Measurements from ENCODE around the gene LDB3.

LDB3 gene

GRCh38 chr10:86705139-86705538 lies 36.8 kb downstream of the LDB3 start:
- in situ Hi-C loops (cut with MboI; ENCODE audit: low sequenced_read_pairs), result no loop called here

- in situ Hi-C loops (cut with MboI; ENCODE audit: low sequenced_read_pairs), result no loop called here
These were observed 37.6 kb downstream of the LDB3 start for GRCh38 chr10:86705905-86706304.

GRCh38 chr10:86706401-86706841 lies 38.1 kb downstream of the LDB3 start:
- in situ Hi-C loops (cut with MboI; ENCODE audit: low sequenced_read_pairs), result no loop called here

GRCh38 chr10:86706977-86707376 lies 38.7 kb downstream of the LDB3 start:
- in situ Hi-C loops (cut with MboI; ENCODE audit: low sequenced_read_pairs), result no loop called here

GRCh38 chr10:86707505-86707904 lies 39.2 kb downstream of the LDB3 start:
- in situ Hi-C loops (cut with MboI; ENCODE audit: low sequenced_read_pairs), result no loop called here

- in situ Hi-C loops (cut with MboI; ENCODE audit: low sequenced_read_pairs), result no loop called here
These were observed 39.9 kb downstream of the LDB3 start for GRCh38 chr10:86708068-86708782.

GRCh38 chr10:86708783-86709380 lies 40.6 kb downstream of the LDB3 start:
- in situ Hi-C loops (cut with MboI; ENCODE audit: low sequenced_read_pairs), result no loop called here

GRCh38 chr10:86709396-86710185 lies 41.3 kb downstream of the LDB3 start:
- in situ Hi-C loops (cut with MboI; ENCODE audit: low sequenced_read_pairs), result no loop called here

- in situ Hi-C loops (cut with MboI; ENCODE audit: low sequenced_read_pairs), result no loop called here
These were observed 42.7 kb downstream of the LDB3 start for GRCh38 chr10:86710987-86711512.

GRCh38 chr10:86711513-86712316 lies 43.4 kb downstream of the LDB3 start:
- in situ Hi-C loops (cut with MboI; ENCODE audit: low sequenced_read_pairs), result no loop called here

GRCh38 chr10:86712317-86712707 lies 44.0 kb downstream of the LDB3 start:
- in situ Hi-C loops (cut with MboI; ENCODE audit: low sequenced_read_pairs), result no loop called here

- in situ Hi-C loops (cut with MboI; ENCODE audit: low sequenced_read_pairs), result no loop called here
These were observed 47.0 kb downstream of the LDB3 start for GRCh38 chr10:86715156-86715795.

- in situ Hi-C loops (cut with MboI; ENCODE audit: low sequenced_read_pairs), result no loop called here
These were observed 47.5 kb downstream of the LDB3 start for GRCh38 chr10:86715836-86716235.

GRCh38 chr10:86716466-86716865 lies 48.2 kb downstream of the LDB3 start:
- in situ Hi-C loops (cut with MboI; ENCODE audit: low sequenced_read_pairs), result no loop called here

GRCh38 chr10:86718556-86718955 lies 50.2 kb downstream of the LDB3 start:
- in situ Hi-C loops (cut with MboI; ENCODE audit: low sequenced_read_pairs), result no loop called here

- in situ Hi-C loops (cut with MboI; ENCODE audit: low sequenced_read_pairs), result no loop called here
These were observed 52.9 kb downstream of the LDB3 start for GRCh38 chr10:86721232-86721631.

GRCh38 chr10:86723009-86723408 lies 54.7 kb downstream of the LDB3 start:
- in situ Hi-C loops (cut with MboI; ENCODE audit: low sequenced_read_pairs), result no loop called here

- in situ Hi-C loops (cut with MboI; ENCODE audit: low sequenced_read_pairs), result no loop called here
These were observed 56.1 kb downstream of the LDB3 start for GRCh38 chr10:86724445-86724844.

- in situ Hi-C loops (cut with MboI; ENCODE audit: low sequenced_read_pairs), result no loop called here
These were observed 57.8 kb downstream of the LDB3 start for GRCh38 chr10:86725980-86726676.

GRCh38 chr10:86726677-86726999 lies 58.3 kb downstream of the LDB3 start:
- in situ Hi-C loops (cut with MboI; ENCODE audit: low sequenced_read_pairs), result no loop called here
